Coronary artery (tissue), 2 donors: ENCODE results near the gene TBC1D4.
"Not testable (repeated sequence)": the region's sequence is repeated elsewhere in the genome, so short reads cannot be mapped to it uniquely, and the experiment has no call there.

ENCODE experiments used
- DNase-seq: peaks from one replicate; pipeline ENCODE4 v3.0.0-alpha.2; 2017; ENCODE audit warnings: low spot score
- H3K27ac ChIP-seq, 2 donors: fragments of 200-600 bp; sonication (generic); one replicate each; pipeline ENCODE4 v1.5.1; 2016 to 2019
- H3K4me3 ChIP-seq: fragments of 200-600 bp; sonication (generic); 2 replicates; pipeline ENCODE4 v1.5.1; 2016; ENCODE audit warnings: mild to moderate bottlenecking, moderate library complexity
- TF ChIP-seq, protein P1 (sequence below): fragments of 200-600 bp; sonication (generic); IDR thresholded peaks from one replicate; pipeline ENCODE4 v1.5.1; 2019; ENCODE audit warnings: antibody characterized with exemption

Gene TBC1D4

DNA sequence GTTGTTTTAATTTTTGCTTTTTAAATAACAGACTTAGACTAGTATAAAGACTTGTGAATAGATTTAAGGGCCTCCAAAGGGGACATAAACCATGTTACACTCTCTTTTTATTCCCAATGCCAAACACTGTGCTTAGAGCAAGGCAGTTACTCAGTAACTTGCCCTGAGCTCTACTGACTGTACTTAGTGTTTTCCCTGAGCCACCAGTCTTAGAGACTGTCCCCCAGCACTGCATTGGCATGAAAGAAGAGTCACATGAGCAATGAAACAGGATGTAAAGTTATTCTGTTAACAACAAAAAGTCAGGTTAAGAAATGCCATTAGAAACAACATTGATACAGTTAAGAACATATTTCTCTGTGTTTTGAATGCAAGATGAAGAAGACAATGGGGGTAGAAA, 187.9 kb downstream of the TBC1D4 start:
- no peak for DNase-seq
- TF ChIP-seq, protein P1, sequence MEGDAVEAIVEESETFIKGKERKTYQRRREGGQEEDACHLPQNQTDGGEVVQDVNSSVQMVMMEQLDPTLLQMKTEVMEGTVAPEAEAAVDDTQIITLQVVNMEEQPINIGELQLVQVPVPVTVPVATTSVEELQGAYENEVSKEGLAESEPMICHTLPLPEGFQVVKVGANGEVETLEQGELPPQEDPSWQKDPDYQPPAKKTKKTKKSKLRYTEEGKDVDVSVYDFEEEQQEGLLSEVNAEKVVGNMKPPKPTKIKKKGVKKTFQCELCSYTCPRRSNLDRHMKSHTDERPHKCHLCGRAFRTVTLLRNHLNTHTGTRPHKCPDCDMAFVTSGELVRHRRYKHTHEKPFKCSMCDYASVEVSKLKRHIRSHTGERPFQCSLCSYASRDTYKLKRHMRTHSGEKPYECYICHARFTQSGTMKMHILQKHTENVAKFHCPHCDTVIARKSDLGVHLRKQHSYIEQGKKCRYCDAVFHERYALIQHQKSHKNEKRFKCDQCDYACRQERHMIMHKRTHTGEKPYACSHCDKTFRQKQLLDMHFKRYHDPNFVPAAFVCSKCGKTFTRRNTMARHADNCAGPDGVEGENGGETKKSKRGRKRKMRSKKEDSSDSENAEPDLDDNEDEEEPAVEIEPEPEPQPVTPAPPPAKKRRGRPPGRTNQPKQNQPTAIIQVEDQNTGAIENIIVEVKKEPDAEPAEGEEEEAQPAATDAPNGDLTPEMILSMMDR, result no peak
- Histone ChIP-seq H3K27ac (no peak overlapping the region), H3K4me3 (no peak overlapping the region)

DNA sequence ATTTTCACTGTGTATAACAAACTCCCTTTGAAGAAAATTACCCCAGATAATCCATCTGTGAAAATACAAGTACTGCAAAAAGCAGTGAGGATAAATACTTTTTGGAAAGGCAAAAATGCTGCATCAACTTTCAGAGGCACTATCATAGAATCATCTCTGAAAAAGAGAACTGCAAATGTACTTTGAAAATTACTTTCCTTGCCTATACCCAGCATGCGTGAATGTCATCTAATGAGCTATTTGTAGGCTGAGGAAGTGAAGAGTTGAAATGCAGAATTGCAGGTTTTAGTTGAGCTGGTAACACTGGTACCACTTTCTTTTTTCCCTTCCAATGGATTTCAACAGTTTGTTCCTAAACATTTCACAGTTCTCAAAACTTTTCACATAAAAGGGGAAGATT, 196.7 kb downstream of the TBC1D4 start:
- TF ChIP-seq, protein P1, result no peak
- no peak overlapping the region for H3K27ac ChIP-seq
- H3K4me3 ChIP-seq, result no peak overlapping the region
- DNase-seq, result no peak

DNA sequence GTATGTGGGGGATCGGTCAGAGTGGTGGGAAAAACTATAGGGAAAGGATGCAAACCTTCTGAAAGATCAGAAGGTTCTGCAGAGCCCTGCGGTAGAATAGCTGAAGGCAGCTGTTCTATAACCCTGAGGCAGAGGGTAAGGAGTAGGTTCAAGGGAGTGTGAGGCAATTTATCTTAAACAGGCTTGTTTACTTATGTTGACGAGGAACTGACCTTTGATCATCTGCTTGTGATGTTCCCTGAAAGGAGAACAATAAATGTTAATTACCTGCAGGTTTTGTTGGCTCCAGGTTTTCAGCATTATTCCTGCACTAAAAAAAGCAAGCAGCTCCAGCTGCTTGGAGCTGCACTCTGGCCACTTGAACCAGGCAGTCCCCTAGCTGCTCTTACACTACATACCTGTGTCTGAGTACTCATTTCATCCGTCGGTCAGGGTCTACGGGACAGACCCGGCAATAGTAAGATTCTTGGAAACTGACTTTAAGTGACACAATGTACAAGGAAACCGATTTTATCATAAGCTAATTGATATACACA, 202.1 kb downstream of the TBC1D4 start:
- H3K27ac ChIP-seq, result no peak overlapping the region
- H3K4me3 ChIP-seq, result no peak overlapping the region
- DNase-seq, result no peak
- TF ChIP-seq, protein P1, result no peak

DNA sequence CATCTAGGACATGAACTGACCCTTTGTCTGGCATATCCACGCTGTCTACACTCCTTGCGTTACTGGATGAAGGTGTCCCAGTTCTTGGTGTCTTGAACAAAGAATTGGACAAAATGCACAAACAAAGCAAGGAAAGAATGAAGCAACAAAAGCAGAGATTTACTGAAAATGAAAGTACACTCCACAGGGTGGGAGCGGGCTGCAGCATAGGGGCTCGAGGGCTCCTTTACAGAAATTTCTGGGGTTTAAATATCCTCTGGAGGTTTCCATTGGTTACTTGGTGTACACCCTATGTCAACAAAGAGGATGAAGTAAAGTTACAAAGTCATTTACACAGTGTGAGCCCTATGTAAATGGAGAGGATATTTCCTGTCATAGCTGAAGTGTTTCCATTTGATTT, 208.3 kb downstream of the TBC1D4 start:
- H3K27ac ChIP-seq, DNase-seq, H3K4me3 ChIP-seq: not testable (repeated sequence)

DNA sequence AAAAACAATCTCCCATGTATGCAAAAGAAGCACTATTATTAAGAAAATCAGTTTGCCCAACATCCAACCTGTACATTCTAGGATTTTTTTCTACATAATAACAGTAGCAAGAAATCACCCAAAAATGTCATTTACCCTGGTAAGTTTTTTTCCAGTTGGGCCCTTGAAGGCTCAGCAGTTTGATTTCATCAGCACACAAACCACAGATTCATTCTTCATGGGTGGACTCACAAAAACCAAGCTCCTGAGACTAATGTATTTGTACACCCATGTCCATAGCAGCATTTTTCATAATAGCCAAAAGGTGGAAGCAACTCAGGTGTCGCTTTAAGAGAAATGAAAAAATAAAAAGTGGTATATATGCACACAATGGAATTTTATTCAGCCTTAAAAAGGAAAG, 210.1 kb downstream of the TBC1D4 start:
- no peak overlapping the region for H3K27ac ChIP-seq
- TF ChIP-seq, protein P1, result no peak
- no peak overlapping the region for H3K4me3 ChIP-seq
- no peak for DNase-seq

DNA sequence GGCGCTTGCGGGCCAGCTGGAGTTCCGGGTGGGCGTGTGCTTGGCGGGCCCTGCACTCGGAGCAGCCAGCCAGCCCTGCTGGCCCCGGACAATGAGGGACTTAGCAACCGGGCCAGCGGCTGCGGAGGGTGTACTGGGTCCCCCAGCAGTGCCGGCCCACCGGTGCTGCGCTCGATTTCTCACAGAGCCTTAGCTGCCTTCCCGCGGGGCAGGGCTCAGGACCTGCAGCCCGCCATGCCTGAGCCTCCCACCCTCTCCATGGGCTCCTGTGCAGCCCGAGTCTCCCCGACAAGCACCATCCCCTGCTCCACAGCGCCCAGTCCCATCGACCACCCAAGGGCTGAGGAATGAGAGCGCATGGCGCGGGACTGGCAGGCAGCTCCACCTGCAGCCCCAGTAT, 213.5 kb downstream of the TBC1D4 start:
- not testable (repeated sequence) for H3K4me3 ChIP-seq

DNA sequence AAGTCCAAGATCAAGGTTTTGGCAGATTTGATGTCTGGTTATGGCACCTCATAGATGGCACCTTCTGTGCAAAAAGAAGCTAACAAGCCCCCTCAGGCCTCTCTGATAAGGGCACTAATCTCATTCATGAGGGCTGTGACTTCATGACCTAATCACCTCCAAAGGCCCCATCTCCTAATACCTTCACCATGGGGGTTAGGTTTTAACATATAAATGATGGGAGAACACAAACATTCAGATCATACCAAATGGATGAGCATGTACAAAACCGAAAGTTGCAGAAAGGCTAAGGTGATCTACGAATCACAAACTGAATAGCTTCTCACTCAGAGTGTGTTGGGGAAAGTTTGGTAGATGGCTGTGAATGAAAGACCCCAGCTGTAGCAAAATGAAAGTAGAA, 217.4 kb downstream of the TBC1D4 start:
- TF ChIP-seq, protein P1, result no peak
- H3K27ac ChIP-seq, result no peak overlapping the region
- no peak for DNase-seq

More for the DNA sequence above, 213.5 kb downstream of the TBC1D4 start:
- not testable (repeated sequence) for DNase-seq, H3K27ac ChIP-seq

DNA sequence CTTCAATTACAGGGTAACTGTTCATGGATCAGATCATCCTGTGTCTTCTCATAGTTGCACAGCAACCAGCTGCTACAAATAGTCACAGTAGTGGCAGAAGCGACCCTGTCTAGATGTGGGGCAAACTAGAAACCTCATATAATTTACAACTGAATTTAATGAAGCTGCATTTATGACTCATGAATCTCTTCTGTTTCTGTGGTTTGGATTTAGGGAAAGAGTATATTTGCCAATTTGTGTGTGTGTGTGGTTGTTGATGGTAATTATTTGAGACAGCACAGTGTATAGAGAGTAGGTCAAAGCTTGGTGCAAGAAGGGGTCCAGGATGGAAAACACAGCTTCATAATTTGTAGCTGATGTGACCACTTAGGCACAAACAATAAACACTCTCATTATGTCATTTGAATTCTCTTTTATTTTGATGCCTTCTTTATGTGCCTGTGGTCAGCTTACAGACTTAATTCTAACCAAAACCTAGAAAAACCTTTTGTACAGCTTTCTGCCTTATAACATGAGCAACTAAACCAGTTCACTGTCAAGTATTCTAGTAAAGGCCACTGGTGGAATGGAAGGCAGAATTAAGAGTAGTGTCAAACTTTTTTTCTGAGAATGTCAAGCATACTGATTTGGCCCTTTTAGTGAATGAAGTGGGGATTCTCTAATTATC, 218.1 kb downstream of the TBC1D4 start:
- Histone ChIP-seq H3K27ac (no peak overlapping the region), H3K4me3 (no peak overlapping the region)
- TF ChIP-seq, protein P1, result no peak
- no peak for DNase-seq

More for the DNA sequence above, 217.4 kb downstream of the TBC1D4 start:
- no peak overlapping the region for H3K4me3 ChIP-seq
